GM12891 (cell line): ENCODE results near the gene TLK1.

ENCODE experiments used
- DNase-seq: peaks from one replicate; pipeline ENCODE4 v3.0.0; 2011; ENCODE audit warnings: low spot score; ENCODE audit not compliant: insufficient read length
- FAIRE-seq: peaks from 2 replicates; lab custom pipeline; 2011; peaks lifted over from hg19 to GRCh38; lab: Jason Lieb, UNC
- PAX5 ChIP-seq: IDR thresholded peaks from 2 replicates; pipeline ENCODE4 v1.6.1; 2011; ENCODE audit warnings: low read length, moderate library complexity, mild to moderate bottlenecking; ENCODE audit not compliant: insufficient read depth, severe bottlenecking
- POLR2A ChIP-seq: IDR thresholded peaks from 2 replicates; pipeline ENCODE4 v1.6.1; 2011; ENCODE audit warnings: low read depth, low read length, control low read depth
- POLR2AphosphoS5 ChIP-seq: IDR thresholded peaks from 2 replicates; pipeline ENCODE4 v1.6.1; 2011; ENCODE audit warnings: low read depth, low read length, control low read depth
- POU2F2 ChIP-seq: IDR thresholded peaks from 2 replicates; pipeline ENCODE4 v1.6.1; 2011; ENCODE audit warnings: low read depth, mild to moderate bottlenecking, control low read depth, low read length, moderate library complexity
- SPI1 ChIP-seq: IDR thresholded peaks from 2 replicates; pipeline ENCODE4 v1.6.1; 2011; ENCODE audit warnings: low read depth, low read length, control low read depth
- TAF1 ChIP-seq: IDR thresholded peaks from 2 replicates; pipeline ENCODE4 v1.6.1; 2011; ENCODE audit warnings: low read depth, low read length, control low read depth

The TLK1 gene

DNA sequence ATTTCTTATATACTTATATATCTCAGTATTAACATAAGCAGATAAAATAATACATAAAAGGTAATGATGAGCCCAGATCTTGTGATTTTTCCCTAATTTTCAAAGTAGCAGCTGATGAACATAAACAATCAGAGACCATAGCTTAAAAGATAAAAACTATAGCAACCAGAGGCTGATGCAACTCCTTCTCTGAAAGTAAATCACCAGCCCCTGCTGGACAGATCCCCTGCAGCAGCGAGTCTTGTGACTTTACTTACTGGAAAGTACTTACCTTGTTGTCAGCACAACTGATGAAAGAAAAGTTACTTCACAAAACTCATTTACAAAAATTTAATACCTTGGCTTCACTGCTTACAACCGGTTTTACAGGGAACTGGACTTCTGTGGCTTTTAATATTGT is 164.4 kb downstream of the TLK1 start:
- FAIRE-seq: no peak

GRCh38 chr2:170991398-170992182 is 169.1 kb downstream of the TLK1 start:
- DNase-seq: no peak
- FAIRE-seq: no peak
- TF ChIP-seq TAF1 (no peak), POU2F2 (no peak), SPI1 (no peak), PAX5 (no peak), POLR2A (no peak), POLR2AphosphoS5 (no peak)

More for the DNA sequence above, 164.4 kb downstream of the TLK1 start:
- TF ChIP-seq POLR2AphosphoS5 (no peak), TAF1 (no peak), SPI1 (no peak), POLR2A (no peak), PAX5 (no peak), POU2F2 (no peak)
- DNase-seq: no peak

DNA sequence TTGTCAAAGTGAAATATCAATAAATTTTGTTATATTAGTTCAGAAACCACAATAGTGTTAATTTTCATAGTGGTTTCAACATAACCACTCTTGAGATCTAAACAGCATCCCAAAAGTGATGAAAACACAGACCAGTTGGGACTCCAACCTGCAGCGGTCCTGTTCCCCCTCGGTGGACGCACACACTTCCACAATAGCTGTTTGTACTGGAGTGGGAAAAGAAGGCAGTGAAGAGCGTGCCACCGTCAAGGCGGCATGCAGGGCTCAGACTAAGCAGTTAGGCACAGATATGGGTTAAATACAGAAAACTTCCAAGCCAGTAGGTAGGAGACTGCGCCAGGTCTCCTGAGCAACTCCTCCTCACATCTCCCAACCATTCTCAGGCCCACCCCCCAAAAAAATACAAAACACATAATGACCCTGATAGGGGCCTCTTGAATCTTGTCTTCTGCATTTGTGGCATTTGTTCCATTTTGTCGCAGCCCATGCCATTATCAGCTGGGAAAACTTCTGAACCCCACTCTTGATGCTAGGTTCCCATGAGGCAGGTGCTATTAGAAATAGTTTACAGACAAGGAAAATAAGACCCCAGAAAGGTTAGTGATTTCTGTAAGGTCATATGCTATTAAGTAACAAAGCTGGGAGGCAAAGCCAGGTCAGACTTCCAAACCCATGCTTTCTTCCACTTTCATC is 174.0 kb downstream of the TLK1 start:
- FAIRE-seq (no peak), DNase-seq (no peak)
- TF ChIP-seq PAX5 (no peak), TAF1 (no peak), POLR2A (no peak), POLR2AphosphoS5 (peak; percentile 51; the same call in 1 of the 2 replicates), POU2F2 (no peak), SPI1 (no peak)

GRCh38 chr2:170985407-170985806 is 175.3 kb downstream of the TLK1 start:
- DNase-seq: no peak
- TF ChIP-seq POLR2A (no peak), POU2F2 (no peak), TAF1 (no peak), PAX5 (no peak), POLR2AphosphoS5 (no peak), SPI1 (no peak)
- no peak for FAIRE-seq

DNA sequence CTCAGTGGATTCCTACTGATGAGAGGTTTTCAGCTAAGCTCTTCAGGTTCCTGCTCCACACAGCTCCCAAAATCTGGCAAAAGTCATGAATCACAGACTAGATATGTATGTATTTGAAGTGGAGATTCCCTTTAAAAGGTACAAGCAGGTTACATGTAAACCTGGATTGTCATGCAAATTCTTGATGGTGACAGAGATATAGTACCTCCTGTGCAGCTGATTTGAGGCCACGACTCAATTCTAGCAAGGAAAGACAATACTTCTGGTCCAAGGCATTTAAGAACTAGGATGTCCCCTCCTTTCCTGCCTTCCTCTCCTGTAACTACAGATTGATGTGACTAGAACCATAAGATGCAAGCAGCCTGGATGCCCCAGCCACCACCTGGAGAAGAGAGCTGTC is 176.6 kb downstream of the TLK1 start:
- TF ChIP-seq POLR2A (no peak), SPI1 (no peak), POLR2AphosphoS5 (peak; percentile 65; the same call in 1 of the 2 replicates)
- FAIRE-seq (no peak), DNase-seq (no peak)

DNA sequence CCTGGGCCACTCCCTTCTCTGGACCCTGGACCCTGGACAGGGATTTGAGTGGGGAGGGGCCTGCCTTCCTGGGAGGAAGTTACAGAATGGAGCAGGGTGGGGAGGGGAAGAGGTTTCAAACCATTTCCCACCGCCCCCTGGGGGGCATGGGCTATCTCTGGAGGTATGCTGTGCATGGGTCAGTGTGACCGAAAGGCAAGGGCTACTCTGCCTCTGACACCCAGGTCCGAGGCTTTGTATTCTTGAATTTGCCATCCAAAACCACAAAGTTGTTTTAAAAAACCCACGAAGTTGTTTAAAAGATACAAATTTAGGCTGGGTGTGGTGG is 184.8 kb downstream of the TLK1 start:
- no peak for TF ChIP-seq POLR2AphosphoS5
- no peak for DNase-seq
- no peak for FAIRE-seq

DNA sequence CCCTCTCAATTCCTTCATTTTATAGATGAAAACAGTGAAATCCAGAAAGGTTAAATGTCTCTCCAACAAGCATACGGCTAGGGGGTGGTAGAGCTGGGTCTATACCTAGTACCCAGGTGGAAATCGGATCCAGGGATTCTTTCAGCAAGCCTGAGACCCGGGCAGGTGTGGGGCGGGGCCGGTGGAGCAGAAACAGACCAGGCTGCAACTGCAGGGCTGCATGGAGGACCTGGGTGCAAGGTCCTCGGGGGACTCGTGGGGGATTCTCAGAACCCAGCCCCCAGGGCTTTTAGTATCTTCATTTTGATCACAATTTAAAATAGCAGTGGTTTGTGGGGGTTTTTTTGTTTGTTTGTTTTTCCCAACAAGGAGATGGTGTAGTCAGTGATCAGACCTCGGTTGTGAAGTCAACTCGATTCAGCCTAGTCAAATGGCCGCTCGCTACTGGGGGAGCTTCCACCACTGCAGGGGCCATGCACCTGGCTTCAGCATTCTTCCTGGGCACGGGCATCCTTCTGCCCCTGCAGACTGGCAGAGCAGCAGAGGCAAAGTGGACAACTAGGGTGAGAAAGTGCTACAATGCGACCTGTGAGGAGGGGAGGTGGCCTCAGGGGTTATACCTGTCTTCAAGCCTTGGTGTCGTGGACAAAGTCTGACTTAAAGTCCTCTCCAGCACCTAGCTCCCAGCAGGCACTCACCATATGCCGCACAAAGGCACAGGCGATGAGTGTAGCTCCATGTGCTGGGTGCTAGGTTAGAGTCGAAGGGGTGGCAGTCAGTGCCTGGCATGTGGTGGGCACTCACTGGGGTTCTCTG is 185.4 kb downstream of the TLK1 start:
- TF ChIP-seq POLR2A (no peak), POU2F2 (0 out of 2 replicates have a peak, but pooled peaks have one; percentile 13), POLR2AphosphoS5 (no peak)
- DNase-seq (no peak), FAIRE-seq (no peak)

DNA sequence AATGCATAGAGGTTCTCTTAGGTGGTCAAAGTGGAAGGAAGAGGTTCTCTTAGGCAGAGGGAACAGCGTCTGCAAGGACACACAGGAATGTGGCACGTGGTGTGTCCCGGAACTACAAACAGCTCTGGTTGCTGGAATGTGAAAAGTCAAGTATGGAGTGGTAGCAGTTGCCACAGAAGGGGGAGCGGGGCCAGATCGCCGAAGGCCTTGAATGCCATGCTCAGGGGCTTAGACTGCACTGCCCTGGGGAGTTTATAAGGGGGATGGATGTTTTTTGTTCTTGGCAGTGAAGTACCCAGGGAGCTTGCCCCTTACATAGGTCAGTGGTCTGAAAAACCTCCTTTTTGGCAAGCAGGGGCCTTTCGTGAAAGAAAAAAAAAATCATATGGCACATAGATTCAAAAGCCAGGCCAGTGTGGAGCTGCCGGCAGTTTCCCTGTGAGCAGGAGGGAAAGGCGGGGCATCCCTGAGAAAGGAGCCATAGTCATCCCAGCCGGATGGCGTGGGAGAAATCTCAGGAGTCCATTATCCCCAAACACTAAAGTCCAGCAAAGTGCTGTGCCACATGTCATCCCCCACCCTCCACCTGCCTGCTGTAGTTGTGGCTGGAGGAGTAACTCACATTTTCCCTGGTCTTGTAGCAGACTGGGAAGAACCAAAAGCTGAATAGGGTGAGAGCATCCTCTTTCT is 186.2 kb downstream of the TLK1 start:
- DNase-seq (no peak), FAIRE-seq (no peak)
- TF ChIP-seq TAF1: no peak
- no peak for TF ChIP-seq SPI1
- TF ChIP-seq POU2F2: no peak
- no peak for TF ChIP-seq PAX5
- no peak for TF ChIP-seq POLR2A
- TF ChIP-seq POLR2AphosphoS5: no peak

DNA sequence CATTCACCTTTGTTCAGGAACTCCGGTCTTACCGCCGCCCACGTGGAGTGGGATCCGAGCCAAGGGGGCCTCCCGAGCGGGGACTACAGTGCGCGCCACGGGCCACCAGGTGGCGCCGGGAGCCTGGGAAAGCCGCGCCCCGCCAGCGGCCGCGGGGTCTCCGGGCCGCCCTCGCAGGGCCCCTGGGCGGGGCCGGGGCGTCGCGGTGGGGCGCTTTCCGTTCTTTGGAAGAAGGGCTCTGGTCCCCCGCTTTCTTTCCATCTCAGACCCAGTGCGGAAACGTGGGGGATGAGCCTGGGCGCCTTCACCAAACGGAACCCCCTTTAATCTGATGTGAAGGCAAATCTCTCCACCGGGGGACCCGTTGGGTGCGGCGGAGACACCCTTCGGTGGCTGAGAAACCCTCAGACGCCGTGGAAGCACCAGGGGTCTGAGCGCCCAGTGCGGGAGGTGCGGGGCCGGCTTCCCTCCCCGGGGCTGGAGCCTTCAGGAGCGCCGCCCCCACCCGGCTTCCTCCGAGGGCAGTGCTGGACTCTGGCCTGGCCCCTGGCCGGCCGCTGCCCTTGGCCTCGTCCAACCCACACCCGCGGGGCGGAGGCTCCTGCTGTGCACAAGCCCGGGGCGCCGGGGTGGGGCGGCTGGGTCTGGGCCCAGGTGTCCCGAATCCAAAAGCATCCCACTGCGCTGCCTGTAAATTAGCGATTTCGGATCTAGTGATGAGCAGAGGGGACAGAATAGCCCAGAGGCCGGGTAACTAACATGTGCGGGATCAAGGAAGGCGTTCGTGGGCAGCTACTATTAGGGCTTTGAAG is 187.0 kb downstream of the TLK1 start:
- DNase-seq (peak; percentile 95), FAIRE-seq (peak; percentile 35)
- TF ChIP-seq POLR2A: peak; percentile 61; the same call in 1 of the 2 replicates
- TF ChIP-seq TAF1: peak; percentile 44; the same call in 1 of the 2 replicates
- peak; percentile 52 for TF ChIP-seq PAX5
- TF ChIP-seq SPI1: no peak
- TF ChIP-seq POU2F2: peak; percentile 45; the same call in 1 of the 2 replicates
- 0 out of 2 replicates have a peak, but pooled peaks have one; percentile 33 for TF ChIP-seq POLR2AphosphoS5
